Colonic mucosa (tissue), 4 donors: ENCODE data around the gene ZNF384. TPM values are rescaled to one million over a fixed set of nuclear protein-coding genes. Genes with fewer than 3 reads are reported as not detected.
A peak's percentile ranks its signal among the peaks of the same experiment; 100 is the strongest.

Source experiments
- DNase-seq: peaks from one replicate; pipeline ENCODE4 v3.0.0-alpha.2; 2020
- H3K27ac ChIP-seq: fragments of 200-600 bp; one replicate; pipeline ENCODE4 v1.8.0; 2021
- H3K27me3 ChIP-seq: fragments of 200-600 bp; one replicate; pipeline ENCODE4 v1.8.0; 2021
- H3K36me3 ChIP-seq: fragments of 200-600 bp; one replicate; pipeline ENCODE4 v1.8.0; 2021
- H3K4me1 ChIP-seq: fragments of 200-600 bp; one replicate; pipeline ENCODE4 v1.8.0; 2021; ENCODE audit warnings: mild to moderate bottlenecking
- H3K4me3 ChIP-seq: fragments of 200-600 bp; one replicate; pipeline ENCODE4 v1.8.0; 2021
- H3K9ac ChIP-seq, 2 donors: one replicate each; pipeline ENCODE4 v1.7.0; 2013; ENCODE audit warnings: control low read depth in 2 of 2, low read depth in 2 of 2, low read length in 2 of 2
- H3K9me3 ChIP-seq: fragments of 200-600 bp; one replicate; pipeline ENCODE4 v1.8.0; 2021
- intact Hi-C: fragments of 100-400 bp; cut with DNase I; formaldehyde crosslinking; loops from one replicate; pipeline ENCODE4 v1.14.1; 2022
- total RNA-seq, 2 donors: library from RNA; stranded (reverse); fragmentation: NEBNext Ultra II Directional in 1 of 2; extraction: Animal tissue kit (Norgen Biotek cat#: 25700) in 1 of 2; gene quantifications; one replicate each; pipeline ENCODE4 v1.2.1, GENCODE V29; 2021
- TF ChIP-seq, protein P1 (sequence below): fragments of 200-600 bp; IDR thresholded peaks from one replicate; pipeline ENCODE4 v1.8.0; 2022; ENCODE audit warnings: antibody characterized with exemption, mild to moderate bottlenecking
- donor health status: healthy.
- donor health status: DM: no; HTN: no; CAD: no.
- donor health status: DM: no; HTN: no; CAD: no.

The ZNF384 gene
- total RNA-seq, 2 donors from 2014 or later: 50.0 to 53.6 TPM

DNA sequence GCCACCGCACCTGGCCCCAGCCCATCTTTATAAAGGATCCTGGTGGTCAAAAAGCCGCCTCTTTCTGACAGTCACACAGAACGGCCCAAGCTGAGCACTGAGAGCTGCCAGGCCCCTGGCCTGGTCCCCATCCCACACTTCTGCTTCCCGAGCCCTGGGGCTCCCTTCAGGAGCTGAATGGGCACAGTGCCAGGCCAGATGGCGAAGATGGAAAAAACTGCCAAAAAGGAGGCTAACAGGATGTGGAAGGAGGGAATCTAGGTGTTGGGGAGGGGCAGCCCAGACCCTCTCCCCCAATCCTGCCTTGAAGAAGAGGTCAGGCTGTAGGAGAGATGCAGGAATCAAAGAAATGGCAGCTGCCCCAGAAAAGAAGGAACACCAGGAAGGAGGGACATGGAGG lies 58.4 kb downstream of the ZNF384 start:
- TF ChIP-seq, protein P1, sequence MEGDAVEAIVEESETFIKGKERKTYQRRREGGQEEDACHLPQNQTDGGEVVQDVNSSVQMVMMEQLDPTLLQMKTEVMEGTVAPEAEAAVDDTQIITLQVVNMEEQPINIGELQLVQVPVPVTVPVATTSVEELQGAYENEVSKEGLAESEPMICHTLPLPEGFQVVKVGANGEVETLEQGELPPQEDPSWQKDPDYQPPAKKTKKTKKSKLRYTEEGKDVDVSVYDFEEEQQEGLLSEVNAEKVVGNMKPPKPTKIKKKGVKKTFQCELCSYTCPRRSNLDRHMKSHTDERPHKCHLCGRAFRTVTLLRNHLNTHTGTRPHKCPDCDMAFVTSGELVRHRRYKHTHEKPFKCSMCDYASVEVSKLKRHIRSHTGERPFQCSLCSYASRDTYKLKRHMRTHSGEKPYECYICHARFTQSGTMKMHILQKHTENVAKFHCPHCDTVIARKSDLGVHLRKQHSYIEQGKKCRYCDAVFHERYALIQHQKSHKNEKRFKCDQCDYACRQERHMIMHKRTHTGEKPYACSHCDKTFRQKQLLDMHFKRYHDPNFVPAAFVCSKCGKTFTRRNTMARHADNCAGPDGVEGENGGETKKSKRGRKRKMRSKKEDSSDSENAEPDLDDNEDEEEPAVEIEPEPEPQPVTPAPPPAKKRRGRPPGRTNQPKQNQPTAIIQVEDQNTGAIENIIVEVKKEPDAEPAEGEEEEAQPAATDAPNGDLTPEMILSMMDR: no peak
- intact Hi-C loops: no loop called here
- Histone ChIP-seq H3K27me3 (no peaks in the 10 kb centered on the region), H3K27ac (peak overlapping the region; percentile 86), H3K36me3 (no peaks in the 10 kb centered on the region), H3K4me3 (no peak overlapping the region), H3K9me3 (no peaks in the 10 kb centered on the region), H3K4me1 (peaks cover 18% of the 10 kb centered on the region), H3K9ac (peak overlapping the region in 1 of 2 donors; percentile 82)
- no peak for DNase-seq

DNA sequence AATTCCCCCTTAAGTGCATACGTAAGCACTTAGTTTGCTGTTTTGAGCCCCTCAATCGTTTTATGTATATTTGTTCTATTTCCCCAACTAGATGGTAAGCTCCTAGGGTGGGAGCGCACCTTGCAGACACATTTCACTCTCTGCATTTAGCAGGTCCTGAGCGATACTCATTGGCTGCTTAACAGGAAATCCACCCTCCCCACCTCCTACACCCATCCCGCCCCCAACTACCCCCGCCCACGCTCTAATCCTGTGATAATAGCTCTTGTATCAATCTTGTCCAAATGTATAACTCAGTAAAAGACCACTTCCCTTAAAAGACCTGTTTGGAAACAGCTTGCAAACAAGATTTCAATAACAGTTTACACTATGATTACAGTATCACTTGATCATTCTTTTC lies 61.6 kb downstream of the ZNF384 start:
- TF ChIP-seq, protein P1: no peak
- Histone ChIP-seq H3K4me1 (peaks cover 9% of the 10 kb centered on the region), H3K27ac (no peak overlapping the region), H3K36me3 (no peaks in the 10 kb centered on the region), H3K27me3 (no peaks in the 10 kb centered on the region), H3K9me3 (no peaks in the 10 kb centered on the region), H3K9ac (no peak overlapping the region), H3K4me3 (no peak overlapping the region)
- intact Hi-C loops: no loop called here
- DNase-seq: no peak

- no peak for DNase-seq
- TF ChIP-seq, protein P1: no peak
- Histone ChIP-seq H3K27me3 (no peaks in the 10 kb centered on the region), H3K9me3 (no peaks in the 10 kb centered on the region), H3K4me3 (no peak overlapping the region), H3K36me3 (no peaks in the 10 kb centered on the region), H3K4me1 (peaks cover 5% of the 10 kb centered on the region), H3K9ac (no peak overlapping the region), H3K27ac (no peak overlapping the region)
- intact Hi-C loops: no loop called here
These were observed 62.4 kb downstream of the ZNF384 start for GRCh38 chr12:6626654-6627283.

GRCh38 chr12:6620885-6621274 lies 68.3 kb downstream of the ZNF384 start:
- intact Hi-C loops: no loop called here
- H3K4me3 ChIP-seq: no peak overlapping the region
- no peak for DNase-seq

DNA sequence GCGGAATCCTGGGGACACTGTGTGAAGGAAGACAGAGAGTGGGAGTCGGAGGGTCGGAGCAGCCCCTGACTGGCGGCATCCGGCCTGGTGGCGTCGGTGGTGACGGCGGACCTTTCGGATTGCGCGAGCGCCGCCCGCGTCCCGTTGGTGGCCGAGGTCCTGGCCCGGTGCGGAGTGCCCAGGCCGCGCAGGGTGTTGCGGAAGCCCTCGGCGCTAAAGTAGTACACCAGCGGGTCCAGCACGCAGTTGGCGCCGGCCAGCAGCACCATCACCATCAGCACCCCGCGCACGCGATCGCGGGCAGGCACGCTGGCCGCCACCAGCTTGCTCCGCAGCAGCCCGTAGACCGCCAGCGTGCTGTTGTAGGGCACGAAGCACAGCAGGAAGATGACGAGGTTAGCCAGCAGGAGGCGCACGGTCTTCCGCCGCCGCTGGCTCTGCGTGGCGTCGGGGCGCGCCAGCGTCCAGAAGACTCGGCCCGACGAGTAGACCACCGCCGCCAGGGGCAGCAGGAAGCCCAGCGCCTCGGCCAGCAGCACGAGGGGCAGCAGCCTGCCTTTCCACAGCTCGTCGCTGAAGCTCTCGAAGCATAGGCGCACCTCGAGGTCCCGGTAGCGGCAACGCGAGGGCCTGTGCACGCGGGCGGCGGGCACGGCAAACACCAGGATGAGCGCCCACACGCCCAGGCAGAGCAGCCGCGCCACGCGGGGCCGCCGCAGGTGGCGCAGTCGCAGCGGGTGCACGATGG lies 68.9 kb downstream of the ZNF384 start:
- TF ChIP-seq, protein P1: no peak
- H3K27me3 ChIP-seq: no peaks in the 10 kb centered on the region
- H3K4me3 ChIP-seq: no peak overlapping the region
- H3K9ac ChIP-seq: peak overlapping the region in 1 of 2 donors; percentile 24
- H3K36me3 ChIP-seq: no peaks in the 10 kb centered on the region
- H3K9me3 ChIP-seq: no peaks in the 10 kb centered on the region
- intact Hi-C loops: no loop called here
- no peak overlapping the region for H3K27ac ChIP-seq
- no peak for DNase-seq
- no peaks in the 10 kb centered on the region for H3K4me1 ChIP-seq

More at GRCh38 chr12:6620885-6621274, 68.3 kb downstream of the ZNF384 start:
- Histone ChIP-seq H3K36me3 (no peaks in the 10 kb centered on the region), H3K9me3 (no peaks in the 10 kb centered on the region), H3K4me1 (no peaks in the 10 kb centered on the region), H3K27me3 (no peaks in the 10 kb centered on the region), H3K9ac (no peak overlapping the region), H3K27ac (no peak overlapping the region)
- TF ChIP-seq, protein P1: no peak
